GM06990 (cell line): ENCODE data around the gene STX11.

Source experiments
- DNase-seq: peaks from one replicate; pipeline ENCODE4 v3.0.0-alpha.2; 2011; ENCODE audit not compliant: insufficient read length; ENCODE audit errors: extremely low read depth
- H3K27me3 ChIP-seq: replicated peaks from 2 replicates; pipeline ENCODE4 v1.6.0; 2011; ENCODE audit warnings: low read length; ENCODE audit not compliant: control insufficient read depth, insufficient read depth
- H3K36me3 ChIP-seq: 2 replicates; pipeline ENCODE4 v1.5.1; 2011; ENCODE audit warnings: low read length; ENCODE audit not compliant: control insufficient read depth, insufficient read depth
- H3K4me3 ChIP-seq: replicated peaks from 2 replicates; pipeline ENCODE4 v1.5.1; 2011; ENCODE audit warnings: low read depth, mild to moderate bottlenecking, control low read depth, low read length
- CTCF ChIP-seq: IDR thresholded peaks from 2 replicates; pipeline ENCODE4 v1.5.1; 2011; ENCODE audit warnings: low read length, control low read depth, mild to moderate bottlenecking, inconsistent platforms; ENCODE audit not compliant: insufficient read depth, poor library complexity, severe bottlenecking

The STX11 gene

GRCh38 chr6:144202879-144203468 lies 52.7 kb downstream of the STX11 start:
- no peak for TF ChIP-seq CTCF

DNA sequence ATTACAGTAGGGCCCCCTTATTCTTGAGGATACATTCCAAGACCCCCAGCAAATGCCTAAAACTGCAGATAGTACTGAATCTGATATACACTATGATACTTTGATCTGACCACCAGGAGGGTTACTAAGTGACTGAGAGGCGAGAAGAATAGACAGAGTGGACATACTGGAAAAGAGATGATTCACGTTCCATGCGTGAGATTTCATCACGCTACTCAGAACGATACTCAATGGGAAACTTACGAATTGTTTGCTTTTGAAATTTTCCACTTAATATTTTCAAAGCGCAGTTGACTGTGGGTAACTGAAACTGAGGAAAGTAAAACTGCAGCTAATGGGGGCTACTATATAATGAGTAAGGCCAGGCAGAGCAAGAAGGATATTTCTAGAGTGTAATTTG lies 60.8 kb downstream of the STX11 start:
- DNase-seq, result no peak
- no peaks in the 10 kb centered on the region for H3K36me3 ChIP-seq
- no peaks in the 10 kb centered on the region for H3K27me3 ChIP-seq
- TF ChIP-seq CTCF, result no peak
- no peak overlapping the region for H3K4me3 ChIP-seq

More at GRCh38 chr6:144202879-144203468, 52.7 kb downstream of the STX11 start:
- Histone ChIP-seq H3K36me3 (no peaks in the 10 kb centered on the region), H3K4me3 (no peak overlapping the region), H3K27me3 (no peaks in the 10 kb centered on the region)
- DNase-seq, result no peak

- no peak for DNase-seq
- H3K4me3 ChIP-seq, result no peak overlapping the region
- H3K27me3 ChIP-seq, result no peaks in the 10 kb centered on the region
- no peaks in the 10 kb centered on the region for H3K36me3 ChIP-seq
- no peak for TF ChIP-seq CTCF
These were observed 63.0 kb downstream of the STX11 start for GRCh38 chr6:144213315-144213714.

GRCh38 chr6:144214029-144214428 lies 63.7 kb downstream of the STX11 start:
- Histone ChIP-seq H3K4me3 (no peak overlapping the region), H3K36me3 (no peaks in the 10 kb centered on the region), H3K27me3 (no peaks in the 10 kb centered on the region)
- no peak for DNase-seq
- TF ChIP-seq CTCF, result no peak

DNA sequence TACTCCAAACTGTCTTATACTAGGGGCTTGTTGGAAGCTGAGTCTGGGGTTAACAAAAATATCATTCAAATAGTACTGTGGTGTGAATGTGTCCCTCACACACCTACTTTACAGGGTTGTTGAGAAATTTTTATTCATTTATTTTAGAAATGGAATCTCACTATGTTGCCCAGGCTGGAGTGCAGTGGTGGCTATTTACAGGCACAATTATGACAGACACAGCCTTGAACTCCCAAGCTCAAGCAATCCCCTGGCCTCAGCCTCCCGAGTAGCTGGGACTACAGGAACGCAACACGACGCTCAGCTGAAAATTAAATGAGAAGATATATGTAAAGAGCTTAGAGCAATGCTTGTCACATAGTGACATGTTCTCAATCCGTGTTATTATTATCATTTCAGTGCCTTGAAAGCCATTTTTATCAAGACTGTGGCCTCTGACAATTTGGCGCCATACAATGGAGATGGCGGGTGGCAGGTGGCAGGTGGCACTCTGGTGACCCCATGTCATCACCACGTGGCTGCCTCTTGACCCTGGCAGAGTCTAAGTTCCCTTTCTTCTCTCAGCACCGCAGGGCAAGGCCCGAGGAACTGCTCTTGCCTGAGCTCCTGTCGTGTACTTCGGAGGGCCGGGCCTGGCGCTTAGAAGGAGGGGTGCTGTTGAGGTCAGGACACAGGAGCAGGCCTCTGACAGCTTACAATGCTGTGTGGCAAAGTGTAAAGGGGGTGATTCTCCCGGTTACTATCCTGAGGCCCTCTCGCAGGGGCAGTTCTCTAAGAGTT lies 64.5 kb downstream of the STX11 start:
- Histone ChIP-seq H3K36me3 (no peaks in the 10 kb centered on the region), H3K27me3 (no peaks in the 10 kb centered on the region), H3K4me3 (no peak overlapping the region)
- TF ChIP-seq CTCF, result no peak
- no peak for DNase-seq
